Measurements from ENCODE around the gene BABAM1.

- no peak for TF ChIP-seq CTCF (conservative IDR thresholded peaks at IDR 0.05 in 1 of 2, IDR thresholded peaks at IDR 0.05 in 1 of 2; ENCODE audit: low read depth in 1 of 2, low read length in 2 of 2)
- no peak for TF ChIP-seq EZH2 (IDR thresholded peaks at IDR 0.05; ENCODE audit: low read length, missing control alignments)
These were observed 42.8 kb downstream of the BABAM1 start for GRCh38 chr19:17309965-17310461.
